NCI-H1092 (cell line): ENCODE data around the gene POLE3.
A peak's percentile ranks its signal among the peaks of the same experiment; 100 is the strongest.
"Not testable (repeated sequence)": the region's sequence is repeated elsewhere in the genome, so short reads cannot be mapped to it uniquely, and the experiment has no call there.

Experiments
- DNase-seq: peaks from one replicate; lab custom pipeline; 2025; lab: John Stamatoyannopoulos, UW

POLE3 gene

GRCh38 chr9:113403646-113404045 lies 6.8 kb downstream of the POLE3 start:
- DNase-seq: no peak

- peak; percentile 98 for DNase-seq
Observed at GRCh38 chr9:113401027-113401792, 9.3 kb downstream of the POLE3 start, which contains the start of gene ALAD. ALAD (minus strand) TSS chr9:113401284; CDS start chr9:113393559, 7,725 bp downstream.

GRCh38 chr9:113399646-113400200 lies 10.8 kb downstream of the POLE3 start:
- no peak for DNase-seq

GRCh38 chr9:113398796-113399195 lies 11.7 kb downstream of the POLE3 start:
- DNase-seq: no peak

- no peak for DNase-seq
Observed at GRCh38 chr9:113397203-113397631, 13.3 kb downstream of the POLE3 start.

- DNase-seq: no peak
Observed at GRCh38 chr9:113395000-113395861, 15.2 kb downstream of the POLE3 start.

GRCh38 chr9:113393281-113393680 lies 17.2 kb downstream of the POLE3 start:
- no peak for DNase-seq

- no peak for DNase-seq
Observed at GRCh38 chr9:113391917-113392316, 18.6 kb downstream of the POLE3 start.

GRCh38 chr9:113390192-113390960 lies 20.1 kb downstream of the POLE3 start:
- DNase-seq: no peak

- DNase-seq: no peak
Observed at GRCh38 chr9:113389451-113389850, 21.0 kb downstream of the POLE3 start.

- no peak for DNase-seq
Observed at GRCh38 chr9:113388833-113389232, 21.6 kb downstream of the POLE3 start.

- DNase-seq: no peak
Observed at GRCh38 chr9:113387560-113388230, 22.8 kb downstream of the POLE3 start.

GRCh38 chr9:113386571-113387393 lies 23.7 kb downstream of the POLE3 start:
- no peak for DNase-seq

- DNase-seq: no peak
Observed at GRCh38 chr9:113381909-113382411, 28.5 kb downstream of the POLE3 start.

GRCh38 chr9:113381441-113381840 lies 29.0 kb downstream of the POLE3 start:
- DNase-seq: not testable (repeated sequence)

GRCh38 chr9:113380869-113381378 lies 29.6 kb downstream of the POLE3 start:
- no peak for DNase-seq

GRCh38 chr9:113379829-113380210 lies 30.7 kb downstream of the POLE3 start:
- DNase-seq: not testable (repeated sequence)

- DNase-seq: not testable (repeated sequence)
Observed at GRCh38 chr9:113379094-113379828, 31.2 kb downstream of the POLE3 start.
